HG03457 (cell line): ENCODE data around the gene AFF4.
A peak's percentile ranks its signal among the peaks of the same experiment; 100 is the strongest.
"Not testable (repeated sequence)": the region's sequence is repeated elsewhere in the genome, so short reads cannot be mapped to it uniquely, and the experiment has no call there.

ENCODE experiments used
- ATAC-seq: cut with Tn5 transposase; IDR thresholded peaks from one replicate; pipeline ENCODE4 v1.9.1; 2021; ENCODE audit warnings: moderate number of reproducible peaks; ENCODE audit not compliant: unreplicated experiment

Gene AFF4

GRCh38 chr5:132963171-132964104, at the start of gene AFF4:
Gene AFF4 (minus strand): TSS chr5:132963634. CDS start chr5:132937189, 26,445 bp downstream.
- ATAC-seq = peak; percentile 90

GRCh38 chr5:133008455-133008854, 45.0 kb upstream of the AFF4 start:
- ATAC-seq = not testable (repeated sequence)

- no peak for ATAC-seq
Observed at GRCh38 chr5:133006653-133007052, 43.2 kb upstream of the AFF4 start.

- no peak for ATAC-seq
Observed at GRCh38 chr5:132999246-132999645, 35.8 kb upstream of the AFF4 start.

- no peak for ATAC-seq
Observed at GRCh38 chr5:132998556-132998955, 35.1 kb upstream of the AFF4 start.

GRCh38 chr5:132996307-132996706, 32.9 kb upstream of the AFF4 start:
- no peak for ATAC-seq

GRCh38 chr5:132987531-132988408, 24.3 kb upstream of the AFF4 start:
- no peak for ATAC-seq

- ATAC-seq = not testable (repeated sequence)
Observed at GRCh38 chr5:132982971-132983370, 19.5 kb upstream of the AFF4 start.

- no peak for ATAC-seq
Observed at GRCh38 chr5:132981288-132981687, 17.9 kb upstream of the AFF4 start.

- no peak for ATAC-seq
Observed at GRCh38 chr5:132979976-132980375, 16.5 kb upstream of the AFF4 start.

- no peak for ATAC-seq
Observed at GRCh38 chr5:132979367-132979940, 16.0 kb upstream of the AFF4 start.

GRCh38 chr5:132976852-132977251, 13.4 kb upstream of the AFF4 start:
- no peak for ATAC-seq

- not testable (repeated sequence) for ATAC-seq
Observed at GRCh38 chr5:132972436-132972828, 9.0 kb upstream of the AFF4 start.

- no peak for ATAC-seq
Observed at GRCh38 chr5:132971483-132972435, 8.3 kb upstream of the AFF4 start.

- no peak for ATAC-seq
Observed at GRCh38 chr5:132965120-132965519, 1.7 kb upstream of the AFF4 start.

- ATAC-seq = no peak
Observed at GRCh38 chr5:132962429-132963021, 909 bp downstream of the AFF4 start.

- no peak for ATAC-seq
Observed at GRCh38 chr5:132961887-132962286, 1.5 kb downstream of the AFF4 start.

GRCh38 chr5:132961123-132961815, 2.2 kb downstream of the AFF4 start:
- ATAC-seq = not testable (repeated sequence)

GRCh38 chr5:132956166-132956799, 7.2 kb downstream of the AFF4 start:
- not testable (repeated sequence) for ATAC-seq
